SK-N-SH (cell line): Measurements from ENCODE around the gene MDM4. TPM values are rescaled to one million over a fixed set of nuclear protein-coding genes. Genes with fewer than 3 reads are reported as not detected.
A peak's percentile ranks its signal among the peaks of the same experiment; 100 is the strongest.

Source experiments
- CTCF ChIA-PET: fragments of 300-600, 350-600 bp; formaldehyde crosslinking; extraction: SDS; loops from one replicate; lab custom pipeline; 2021; lab: Yijun Ruan, JAX
- POLR2A ChIA-PET: fragments of 350-600 bp; sonication (Branson Sonifier 250); formaldehyde crosslinking; extraction: SDS; loops from one replicate; lab custom pipeline; 2020; ENCODE audit warnings: antibody characterized with exemption, inconsistent platforms; lab: Yijun Ruan, JAX
- DNase-seq: peaks from one replicate; pipeline ENCODE4 v3.0.0; 2012
- H2AFZ ChIP-seq: fragments of 200-600 bp; sonication (generic); 2 replicates; pipeline ENCODE4 v1.8.1; 2016; ENCODE audit warnings: antibody characterized with exemption, mild to moderate bottlenecking, low read depth
- H3F3A ChIP-seq: fragments of 200-600 bp; sonication (generic); replicated peaks from 2 replicates; pipeline ENCODE3; 2016; ENCODE audit warnings: antibody characterized with exemption, mild to moderate bottlenecking; ENCODE audit not compliant: insufficient read depth
- H3K27ac ChIP-seq, 2 experiments: fragments of 200-500 bp in 1 of 2; fragments of 200-600 bp in 1 of 2; sonication (Bioruptor generic) in 1 of 2; sonication (generic), shearing (Covaris generic) in 1 of 2; 2 replicates each; pipeline versions ENCODE4 v1.5.1 to v1.6.1; 2014 to 2016; ENCODE audit warnings: low read depth in 2 of 2, inconsistent platforms in 1 of 2, low read length in 1 of 2, mild to moderate bottlenecking in 1 of 2, mixed read lengths in 1 of 2
- H3K27me3 ChIP-seq: fragments of 200-600 bp; sonication (generic), shearing (Covaris generic); 2 replicates; pipeline ENCODE4 v1.6.1; 2016; ENCODE audit warnings: mixed run types; ENCODE audit not compliant: insufficient read depth
- H3K36me3 ChIP-seq, 2 experiments: fragments of 200-500 bp in 1 of 2; fragments of 200-600 bp in 1 of 2; sonication (Bioruptor generic) in 1 of 2; sonication (generic) in 1 of 2; replicated peaks in 1 of 2; 2 replicates each; pipeline versions ENCODE3 to v1.5.1; 2014 to 2016; ENCODE audit warnings: low read length in 1 of 2, mild to moderate bottlenecking in 1 of 2; ENCODE audit not compliant: insufficient read depth in 2 of 2, control insufficient read depth in 1 of 2
- H3K4me1 ChIP-seq, 2 experiments: fragments of 200-500 bp in 1 of 2; fragments of 200-600 bp in 1 of 2; sonication (Bioruptor generic) in 1 of 2; sonication (generic), shearing (Covaris generic) in 1 of 2; 2 replicates each; pipeline versions ENCODE4 v1.5.1 to v1.6.1; 2014 to 2016; ENCODE audit warnings: low read depth in 1 of 2, low read length in 1 of 2, mixed run types in 1 of 2; ENCODE audit not compliant: insufficient read depth in 2 of 2, control insufficient read depth in 1 of 2
- H3K4me2 ChIP-seq: fragments of 200-600 bp; sonication (generic), shearing (Covaris generic); 2 replicates; pipeline ENCODE4 v1.6.1; 2017; ENCODE audit warnings: mixed run types
- H3K4me3 ChIP-seq, 2 experiments: fragments of 200-500 bp in 1 of 2; fragments of 200-600 bp in 1 of 2; sonication (Bioruptor generic) in 1 of 2; sonication (generic), shearing (Covaris generic) in 1 of 2; 2 replicates each; pipeline versions ENCODE4 v1.5.1 to v1.8.1; 2014 to 2016; ENCODE audit warnings: low read depth in 2 of 2, inconsistent platforms in 1 of 2, low read length in 1 of 2, mild to moderate bottlenecking in 1 of 2, mixed read lengths in 1 of 2, moderate library complexity in 1 of 2
- H3K79me2 ChIP-seq: fragments of 200-600 bp; sonication (generic); 2 replicates; pipeline ENCODE4 v1.8.1; 2017; ENCODE audit warnings: mild to moderate bottlenecking; ENCODE audit not compliant: insufficient read depth
- H3K9ac ChIP-seq: fragments of 200-600 bp; sonication (generic); 2 replicates; pipeline ENCODE4 v1.6.1; 2017; ENCODE audit warnings: mixed run types
- H3K9me2 ChIP-seq: fragments of 200-600 bp; sonication (generic); 2 replicates; pipeline ENCODE4 v1.6.1; 2017; ENCODE audit warnings: mixed run types
- H3K9me3 ChIP-seq: fragments of 200-600 bp; sonication (generic); 2 replicates; pipeline ENCODE4 v1.6.1; 2017; ENCODE audit warnings: mixed run types, mild to moderate bottlenecking, moderate library complexity
- H4K20me1 ChIP-seq: fragments of 200-600 bp; sonication (generic); 2 replicates; pipeline ENCODE4 v1.6.1; 2017; ENCODE audit warnings: mild to moderate bottlenecking, mixed run types; ENCODE audit not compliant: insufficient read depth
- CHD2 ChIP-seq: fragments of 150-350 bp; IDR thresholded peaks from 2 replicates; pipeline ENCODE4 v1.6.1; 2018; ENCODE audit warnings: low read length; ENCODE audit not compliant: partially characterized antibody
- CTCF ChIP-seq: fragments of 200-600 bp; sonication (generic); IDR thresholded peaks from 2 replicates; pipeline ENCODE4 v1.6.1; 2017; ENCODE audit warnings: antibody characterized with exemption, mild to moderate bottlenecking, moderate library complexity
- EP300 ChIP-seq, 2 experiments: IDR thresholded peaks; 2 replicates each; pipeline versions ENCODE4 v1.4.0 to v1.6.1; 2012; ENCODE audit warnings: borderline replicate concordance in 1 of 2, low read depth in 1 of 2, low read length in 1 of 2
- FOXM1 ChIP-seq: IDR thresholded peaks from 2 replicates; pipeline ENCODE4 v1.4.0; 2012; ENCODE audit warnings: low read depth, mild to moderate bottlenecking
- JUND ChIP-seq: IDR thresholded peaks from 2 replicates; pipeline ENCODE4 v1.4.0; 2012
- NFIC ChIP-seq: IDR thresholded peaks from 2 replicates; pipeline ENCODE4 v1.4.0; 2012; ENCODE audit warnings: borderline replicate concordance
- NRF1 ChIP-seq: IDR thresholded peaks from 2 replicates; pipeline ENCODE4 v1.6.1; 2012; ENCODE audit warnings: low read depth, mild to moderate bottlenecking, low read length
- PBX3 ChIP-seq: IDR thresholded peaks from 2 replicates; pipeline ENCODE4; 2012
- POLR2AphosphoS5 ChIP-seq: IDR thresholded peaks from 2 replicates; pipeline ENCODE4 v1.6.1; 2012; ENCODE audit warnings: low read depth, low read length
- RAD21 ChIP-seq: IDR thresholded peaks from 2 replicates; pipeline ENCODE4 v1.6.1; 2012; ENCODE audit warnings: mild to moderate bottlenecking, low read length
- REST ChIP-seq: IDR thresholded peaks from 2 replicates; pipeline ENCODE4 v1.6.1; 2012; ENCODE audit warnings: mild to moderate bottlenecking, low read depth, low read length, moderate library complexity
- RFX5 ChIP-seq: IDR thresholded peaks from 2 replicates; pipeline ENCODE4 v1.6.1; 2012; ENCODE audit warnings: mild to moderate bottlenecking, improper control_type of control experiment, low read length
- RXRA ChIP-seq: IDR thresholded peaks from 2 replicates; pipeline ENCODE4 v1.4.0; 2012; ENCODE audit warnings: low read depth, mild to moderate bottlenecking, borderline replicate concordance
- SMC3 ChIP-seq: IDR thresholded peaks from 2 replicates; pipeline ENCODE4 v1.6.1; 2012; ENCODE audit warnings: low read depth, low read length, improper control_type of control experiment
- TAF1 ChIP-seq: IDR thresholded peaks from 2 replicates; pipeline ENCODE4 v1.6.1; 2012; ENCODE audit warnings: low read depth, mild to moderate bottlenecking, low read length, moderate library complexity, borderline replicate concordance
- TEAD4 ChIP-seq: IDR thresholded peaks from 2 replicates; pipeline ENCODE4 v1.4.0; 2012; ENCODE audit warnings: mild to moderate bottlenecking, borderline replicate concordance; ENCODE audit not compliant: insufficient read depth
- WGBS: methylation state at CpG from one replicate; pipeline ENCODE4 v1.1.6; 2017; ENCODE audit warnings: low lambda C conversion rate; 5-methylcytosine and 5-hydroxymethylcytosine counted together
- polyA plus RNA-seq, 3 experiments: library from polyadenylated mRNA; depleted of rRNA; stranded (reverse); fragments of >200 nt; gene quantifications; 2 replicates each; pipeline ENCODE4 v1.2.3, GENCODE V29; 2012

MDM4 gene
- polyA plus RNA-seq, 1 of the 3 experiments (the other 2 are of a cell fraction): 6.2 TPM

GRCh38 chr1:204565617-204566582 is 49.7 kb downstream of the MDM4 start:
- TF ChIP-seq CHD2: peak; percentile 23
- no peak for TF ChIP-seq JUND
- peak; percentile 92 for TF ChIP-seq SMC3
- no peak for TF ChIP-seq EP300 (IDR thresholded peaks at IDR 0.05; ENCODE audit: borderline replicate concordance in 1 of 2, low read depth in 1 of 2, low read length in 1 of 2)
- TF ChIP-seq PBX3: no peak
- no peak for TF ChIP-seq FOXM1
- TF ChIP-seq TAF1: no peak
- no peak for TF ChIP-seq NRF1
- no peak for TF ChIP-seq TEAD4
- no peak for TF ChIP-seq RFX5
- no peak for TF ChIP-seq REST
- TF ChIP-seq NFIC: no peak
- TF ChIP-seq POLR2AphosphoS5: no peak
- peak; percentile 82 for TF ChIP-seq CTCF
- TF ChIP-seq RXRA: no peak
- peak; percentile 94 for TF ChIP-seq RAD21
- no peak overlapping the region for H3K9ac ChIP-seq
- H3K4me1 ChIP-seq: no peaks in the 10 kb centered on the region; a peak in 1 of 4 replicates
- no peaks in the 10 kb centered on the region for H3K9me2 ChIP-seq
- H2AFZ ChIP-seq: no peak overlapping the region
- H3K27me3 ChIP-seq: no peaks in the 10 kb centered on the region
- CTCF ChIA-PET: interaction anchor here (0.6 to 18.4 kb wide), 76 partner anchors 9 to 490 kb away, joined by 3 to 568 read pairs (median 4); no protein-coding TSS in a partner anchor
- no peaks in the 10 kb centered on the region for H3K79me2 ChIP-seq
- no peaks in the 10 kb centered on the region for H4K20me1 ChIP-seq
- 29% methylated on average over 13 of the region's 13 CpGs for WGBS
- peak; percentile 89 for DNase-seq
- no peak overlapping the region for H3K27ac ChIP-seq
- H3K36me3 ChIP-seq: peaks cover 0 to 3% of the 10 kb centered on the region in 2 experiments
- no peaks in the 10 kb centered on the region for H3K9me3 ChIP-seq
- no peak overlapping the region for H3K4me2 ChIP-seq
- H3F3A ChIP-seq: no peaks in the 10 kb centered on the region
- POLR2A ChIA-PET: interaction anchor here (0.5 kb wide), 1 partner anchor 58 kb away, joined by 3 read pairs; no protein-coding TSS in a partner anchor
- no peak overlapping the region; a peak in 1 of 4 replicates for H3K4me3 ChIP-seq
